GM18511 (cell line): ENCODE measurements around the gene CDAN1.

Source experiments
- ATAC-seq: cut with Tn5 transposase; IDR thresholded peaks from one replicate; pipeline ENCODE4 v1.9.1; 2021; ENCODE audit warnings: mild to moderate bottlenecking, moderate library complexity; ENCODE audit not compliant: unreplicated experiment

Gene CDAN1

GRCh38 chr15:42735382-42736165 lies 1.4 kb downstream of the CDAN1 start:
- no peak for ATAC-seq

- ATAC-seq: no peak
These were observed 2.8 kb downstream of the CDAN1 start for GRCh38 chr15:42734076-42734672.

GRCh38 chr15:42733027-42733426 lies 3.9 kb downstream of the CDAN1 start:
- ATAC-seq: no peak

GRCh38 chr15:42732095-42732827 lies 4.7 kb downstream of the CDAN1 start:
- no peak for ATAC-seq

- ATAC-seq: no peak
These were observed 5.5 kb downstream of the CDAN1 start for GRCh38 chr15:42731461-42731860.

- ATAC-seq: no peak
These were observed 6.4 kb downstream of the CDAN1 start for GRCh38 chr15:42730536-42730935.

- no peak for ATAC-seq
These were observed 6.8 kb downstream of the CDAN1 start for GRCh38 chr15:42730135-42730534.

- ATAC-seq: no peak
These were observed 7.5 kb downstream of the CDAN1 start for GRCh38 chr15:42729409-42729808.

- no peak for ATAC-seq
These were observed 8.0 kb downstream of the CDAN1 start for GRCh38 chr15:42728972-42729371.

- ATAC-seq: no peak
These were observed 8.4 kb downstream of the CDAN1 start for GRCh38 chr15:42728560-42728959.

- ATAC-seq: no peak
These were observed 9.1 kb downstream of the CDAN1 start for GRCh38 chr15:42727750-42728381.

GRCh38 chr15:42726114-42726513 lies 10.8 kb downstream of the CDAN1 start:
- no peak for ATAC-seq

GRCh38 chr15:42725331-42725903 lies 11.5 kb downstream of the CDAN1 start:
- no peak for ATAC-seq

- no peak for ATAC-seq
These were observed 12.7 kb downstream of the CDAN1 start for GRCh38 chr15:42724276-42724675.

GRCh38 chr15:42723068-42723467 lies 13.9 kb downstream of the CDAN1 start:
- no peak for ATAC-seq

- ATAC-seq: no peak
These were observed 15.0 kb downstream of the CDAN1 start for GRCh38 chr15:42721916-42722315.

GRCh38 chr15:42721016-42721415 lies 15.9 kb downstream of the CDAN1 start:
- ATAC-seq: no peak

GRCh38 chr15:42720071-42720470 lies 16.9 kb downstream of the CDAN1 start:
- ATAC-seq: no peak

GRCh38 chr15:42719043-42719442 lies 17.9 kb downstream of the CDAN1 start:
- ATAC-seq: no peak

- ATAC-seq: no peak
These were observed 20.3 kb downstream of the CDAN1 start for GRCh38 chr15:42716626-42717025.

- ATAC-seq: no peak
These were observed 20.8 kb downstream of the CDAN1 start for GRCh38 chr15:42716125-42716524.
